GM18526 (cell line): ENCODE results near the gene NUCB1.
A peak's percentile ranks its signal among the peaks of the same experiment; 100 is the strongest.

Experiments
- POLR2A ChIP-seq: IDR thresholded peaks from 3 replicates; pipeline ENCODE4 v1.6.1; 2011; ENCODE audit not compliant: insufficient read length; ENCODE audit errors: extremely low read depth

The NUCB1 gene

GRCh38 chr19:48872182-48872883, 27.8 kb upstream of the NUCB1 start, which contains the start of gene PPP1R15A:
TSS of gene PPP1R15A (plus strand) at chr19:48872421. CDS start at chr19:48873234, 813 bp downstream.
- TF ChIP-seq POLR2A: peak; percentile 100

- TF ChIP-seq POLR2A: no peak
Measured at GRCh38 chr19:48872884-48873475, 27.1 kb upstream of the NUCB1 start.

DNA sequence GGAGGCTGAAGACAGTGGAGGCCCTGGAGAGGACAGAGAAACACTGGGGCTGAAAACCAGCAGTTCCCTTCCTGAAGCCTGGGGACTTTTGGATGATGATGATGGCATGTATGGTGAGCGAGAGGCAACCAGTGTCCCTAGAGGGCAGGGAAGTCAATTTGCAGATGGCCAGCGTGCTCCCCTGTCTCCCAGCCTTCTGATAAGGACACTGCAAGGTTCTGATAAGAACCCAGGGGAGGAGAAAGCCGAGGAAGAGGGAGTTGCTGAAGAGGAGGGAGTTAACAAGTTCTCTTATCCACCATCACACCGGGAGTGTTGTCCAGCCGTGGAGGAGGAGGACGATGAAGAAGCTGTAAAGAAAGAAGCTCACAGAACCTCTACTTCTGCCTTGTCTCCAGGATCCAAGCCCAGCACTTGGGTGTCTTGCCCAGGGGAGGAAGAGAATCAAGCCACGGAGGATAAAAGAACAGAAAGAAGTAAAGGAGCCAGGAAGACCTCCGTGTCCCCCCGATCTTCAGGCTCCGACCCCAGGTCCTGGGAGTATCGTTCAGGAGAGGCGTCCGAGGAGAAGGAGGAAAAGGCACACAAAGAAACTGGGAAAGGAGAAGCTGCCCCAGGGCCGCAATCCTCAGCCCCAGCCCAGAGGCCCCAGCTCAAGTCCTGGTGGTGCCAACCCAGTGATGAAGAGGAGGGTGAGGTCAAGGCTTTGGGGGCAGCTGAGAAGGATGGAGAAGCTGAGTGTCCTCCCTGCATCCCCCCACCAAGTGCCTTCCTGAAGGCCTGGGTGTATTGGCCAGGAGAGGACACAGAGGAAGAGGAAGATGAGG, 26.4 kb upstream of the NUCB1 start:
- no peak for TF ChIP-seq POLR2A

DNA sequence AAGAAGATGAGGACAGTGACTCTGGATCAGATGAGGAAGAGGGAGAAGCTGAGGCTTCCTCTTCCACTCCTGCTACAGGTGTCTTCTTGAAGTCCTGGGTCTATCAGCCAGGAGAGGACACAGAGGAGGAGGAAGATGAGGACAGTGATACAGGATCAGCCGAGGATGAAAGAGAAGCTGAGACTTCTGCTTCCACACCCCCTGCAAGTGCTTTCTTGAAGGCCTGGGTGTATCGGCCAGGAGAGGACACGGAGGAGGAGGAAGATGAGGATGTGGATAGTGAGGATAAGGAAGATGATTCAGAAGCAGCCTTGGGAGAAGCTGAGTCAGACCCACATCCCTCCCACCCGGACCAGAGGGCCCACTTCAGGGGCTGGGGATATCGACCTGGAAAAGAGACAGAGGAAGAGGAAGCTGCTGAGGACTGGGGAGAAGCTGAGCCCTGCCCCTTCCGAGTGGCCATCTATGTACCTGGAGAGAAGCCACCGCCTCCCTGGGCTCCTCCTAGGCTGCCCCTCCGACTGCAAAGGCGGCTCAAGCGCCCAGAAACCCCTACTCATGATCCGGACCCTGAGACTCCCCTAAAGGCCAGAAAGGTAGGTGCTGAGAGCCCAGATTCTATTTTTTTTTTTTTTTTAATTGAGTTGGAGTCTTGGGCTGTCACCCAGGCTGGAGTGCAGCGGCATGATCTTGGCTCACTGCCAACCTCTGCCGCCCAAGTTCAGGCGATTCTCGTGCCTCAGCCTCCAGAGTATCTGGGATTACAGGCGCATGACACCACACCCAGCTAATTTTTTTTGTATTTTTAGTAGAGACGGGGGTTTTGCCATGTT, 25.6 kb upstream of the NUCB1 start:
- TF ChIP-seq POLR2A: peak; percentile 32

GRCh38 chr19:48877855-48878195, 22.3 kb upstream of the NUCB1 start:
- no peak for TF ChIP-seq POLR2A

DNA sequence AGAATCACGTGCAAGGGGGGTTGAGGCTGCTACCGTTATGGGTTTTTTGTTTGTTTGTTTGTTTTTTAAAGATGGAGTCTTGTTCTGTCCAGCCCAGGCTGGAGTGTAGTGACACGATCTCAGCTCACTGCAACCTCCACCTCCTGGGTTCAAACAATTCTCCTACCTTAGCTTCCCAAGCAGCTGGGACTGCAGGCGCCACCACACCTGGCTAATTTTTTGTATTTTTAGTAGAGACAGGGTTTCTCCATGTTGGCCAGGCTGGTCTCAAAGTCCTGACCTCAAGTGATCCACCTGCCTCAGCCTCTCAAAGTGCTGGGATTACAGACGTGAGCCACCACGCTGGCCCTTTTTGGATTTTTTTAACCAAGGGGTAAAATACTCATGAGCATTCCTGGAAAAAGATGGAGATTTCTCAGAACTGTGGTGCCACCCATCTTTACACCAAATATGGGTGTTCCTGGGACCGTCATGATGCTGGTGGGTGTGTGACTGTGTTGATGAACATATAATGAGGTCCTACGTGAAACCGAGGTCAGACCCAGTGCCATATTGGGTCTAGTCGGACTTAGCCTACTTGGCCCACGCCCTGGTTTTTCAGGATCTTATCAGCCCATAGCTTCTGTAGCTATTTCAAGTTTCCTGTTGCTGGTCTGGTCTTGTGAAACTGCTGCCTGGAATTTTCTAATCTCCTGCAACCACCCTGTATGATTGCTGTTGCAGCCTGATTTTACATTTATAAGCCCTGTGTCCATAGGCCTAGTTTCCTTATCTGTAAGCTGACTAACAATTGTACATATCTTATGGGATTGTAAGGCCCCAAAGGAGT, 21.7 kb upstream of the NUCB1 start:
- no peak for TF ChIP-seq POLR2A

DNA sequence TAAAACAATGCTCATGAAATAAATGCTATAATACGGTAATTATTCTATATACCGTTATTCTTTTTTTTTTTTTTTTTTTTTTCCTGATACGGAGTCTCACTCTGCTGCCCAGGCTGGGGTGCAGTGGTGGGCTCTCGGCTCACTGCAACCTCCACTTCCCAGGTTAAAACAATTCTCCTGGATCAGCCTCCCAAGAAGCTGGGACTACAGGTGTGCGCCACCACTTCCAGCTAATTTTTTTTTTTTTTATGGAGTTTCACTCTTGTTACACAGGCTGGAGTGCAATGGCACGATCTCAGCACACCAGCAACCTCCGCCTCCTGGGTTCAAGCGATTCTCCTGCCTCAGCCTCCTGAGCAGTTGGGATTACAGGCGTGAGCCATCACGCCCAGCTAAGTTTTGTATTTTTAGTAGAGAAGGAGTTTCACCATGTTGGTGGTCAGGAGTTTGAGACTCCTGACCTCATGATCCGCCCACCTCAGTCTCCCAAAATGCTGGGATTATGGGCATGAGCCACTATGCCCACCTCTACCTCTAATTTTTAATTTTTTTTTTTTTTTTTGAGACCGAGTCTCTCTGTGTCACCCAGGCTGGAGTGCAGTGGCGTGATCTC, 21.0 kb upstream of the NUCB1 start:
- no peak for TF ChIP-seq POLR2A

DNA sequence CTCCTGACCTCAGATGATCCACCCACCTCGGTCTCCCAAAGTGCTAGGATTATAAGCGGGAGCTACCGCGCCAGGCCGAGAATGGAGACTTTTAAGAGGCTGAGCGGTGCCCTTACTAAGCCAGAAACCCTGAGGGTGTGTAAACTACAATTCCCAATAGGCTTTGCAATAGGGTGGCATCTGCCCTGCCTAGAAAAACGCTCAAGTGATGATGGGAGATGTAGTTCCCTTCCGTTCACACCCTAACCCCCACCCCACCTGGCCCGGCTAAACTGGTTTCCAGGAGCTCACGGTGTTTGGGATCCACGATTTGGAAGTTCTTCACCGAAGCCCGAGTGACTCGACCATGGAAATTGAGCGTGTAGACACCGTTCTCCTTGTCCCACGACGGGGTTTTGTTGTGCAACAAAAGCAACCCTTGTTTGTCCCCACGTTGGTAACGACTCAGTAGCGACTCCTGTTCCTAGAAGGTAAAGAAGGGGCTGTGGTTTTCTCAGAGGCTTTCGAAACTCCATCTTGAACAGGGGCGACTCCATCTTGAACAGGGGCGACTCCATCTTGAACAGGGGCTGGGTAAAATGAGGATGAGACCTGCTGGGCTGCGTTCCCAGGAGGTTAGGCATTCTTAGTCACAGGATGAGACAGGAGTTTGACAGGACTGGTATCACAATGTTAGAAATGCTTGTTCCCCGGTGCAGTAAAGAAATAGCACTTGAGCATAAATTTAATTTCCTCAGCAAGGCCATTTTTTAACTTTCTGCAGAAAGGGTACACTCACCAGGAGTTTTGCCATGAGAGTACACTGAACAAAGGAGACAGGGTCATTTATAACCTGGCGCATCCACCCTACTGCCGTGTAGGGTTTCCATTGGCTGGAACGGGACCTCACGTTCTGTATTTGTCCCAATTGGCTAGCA, 18.1 kb upstream of the NUCB1 start:
- TF ChIP-seq POLR2A: no peak

- no peak for TF ChIP-seq POLR2A
Measured at GRCh38 chr19:48883726-48884125, 16.4 kb upstream of the NUCB1 start.

DNA sequence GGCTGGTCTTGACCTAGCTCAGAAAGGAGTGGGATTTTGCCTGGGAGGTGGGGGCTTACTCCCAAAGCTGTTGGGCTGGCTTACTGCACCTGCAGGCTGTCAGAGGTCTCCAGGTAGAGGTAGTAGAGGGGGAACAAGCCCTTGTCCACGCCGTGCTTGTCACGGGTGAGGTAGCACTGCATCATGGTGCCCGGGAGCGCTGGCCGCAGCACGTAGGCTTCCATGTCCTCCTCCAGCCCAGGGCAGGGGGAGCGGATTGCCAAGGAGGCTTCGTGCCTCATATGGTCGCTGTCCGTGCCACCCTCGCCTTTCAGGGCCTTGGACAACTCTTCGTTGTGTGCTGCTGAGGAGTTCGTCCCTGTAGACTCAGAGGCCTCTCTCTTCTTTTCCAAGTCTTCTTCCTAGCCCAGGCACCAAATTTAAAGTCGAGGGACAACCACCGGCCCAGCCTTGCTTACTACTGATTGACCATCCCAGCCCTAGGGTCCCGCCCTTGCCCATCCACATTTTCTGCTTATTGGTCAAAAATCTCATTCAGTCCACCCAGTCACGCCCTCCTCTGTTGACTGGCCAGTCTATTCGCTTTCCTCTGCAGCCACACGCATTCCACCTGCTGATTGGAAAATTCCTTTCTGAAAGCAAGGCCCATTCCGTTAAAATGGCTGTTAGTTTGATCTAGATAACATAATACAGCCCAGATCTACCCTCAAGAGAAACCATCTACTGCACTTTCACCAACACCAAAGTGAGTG, 12.1 kb upstream of the NUCB1 start:
- no peak for TF ChIP-seq POLR2A

DNA sequence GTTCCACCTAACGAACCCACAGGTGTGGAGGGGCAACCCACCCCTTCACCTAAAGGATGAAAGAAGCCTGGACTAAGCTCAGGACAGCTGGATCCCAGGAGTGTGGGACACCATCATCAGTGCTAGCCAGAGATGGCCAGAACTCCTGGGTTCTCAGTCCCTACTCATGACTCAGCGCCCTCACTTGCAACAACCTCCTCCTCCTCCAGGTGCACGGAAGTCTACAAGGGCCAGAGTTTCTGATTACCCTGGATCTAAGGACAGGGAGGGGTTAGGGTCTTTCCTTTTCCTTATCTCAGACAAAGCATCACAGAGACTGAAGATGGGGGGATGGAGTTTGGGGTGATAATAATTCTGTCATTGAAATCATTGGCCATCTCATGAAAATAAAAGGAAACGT, 9.6 kb upstream of the NUCB1 start:
- TF ChIP-seq POLR2A: no peak

DNA sequence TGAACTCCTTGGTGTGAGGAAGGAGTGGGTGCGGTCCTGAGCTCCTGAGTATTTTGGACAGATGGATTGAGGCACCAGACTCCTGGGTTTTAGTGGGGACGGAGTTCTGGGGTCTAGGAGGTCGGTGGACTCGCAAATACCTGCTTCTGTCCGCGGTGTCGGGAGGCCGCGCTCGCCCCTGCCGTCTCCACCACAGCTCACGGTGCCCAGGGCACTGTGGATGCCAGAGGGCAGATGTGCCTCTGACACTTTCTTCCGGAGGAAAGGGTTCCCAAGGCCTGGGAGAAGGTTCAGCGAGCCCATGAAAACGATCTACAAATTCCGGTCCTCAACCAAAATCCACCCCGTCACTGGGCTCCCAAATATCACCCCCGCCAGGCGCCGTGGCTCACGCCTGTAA, 4.9 kb upstream of the NUCB1 start:
- no peak for TF ChIP-seq POLR2A
